ENCODE data around the gene SH2B2. TPM values are rescaled to one million over a fixed set of nuclear protein-coding genes. Genes with fewer than 3 reads are reported as not detected.
"Not testable (repeated sequence)": the region's sequence is repeated elsewhere in the genome, so short reads cannot be mapped to it uniquely, and the experiment has no call there.

Gene SH2B2
- total and polyA plus RNA-seq, 2 donors (not counting 1 experiment from before 2014, with no cell fraction given) = 0.18 to 2.0 TPM

- no peak overlapping the region for H3K4me3 ChIP-seq (replicated peaks in 1 of 4; ENCODE audit: control extremely low read depth in 1 of 4, insufficient read depth in 1 of 4, low read depth in 3 of 4, low read length in 4 of 4)
- H3K4me2 ChIP-seq (ENCODE audit: extremely low read depth, insufficient read depth, low read length) = no peak overlapping the region
- H3K27me3 ChIP-seq (ENCODE audit: control insufficient read depth, insufficient read depth, low read length) = no peaks in the 10 kb centered on the region
- H3K27ac ChIP-seq (ENCODE audit: insufficient read depth, low read length) = no peak overlapping the region
- no peaks in the 10 kb centered on the region for H4K20me1 ChIP-seq (ENCODE audit: control insufficient read depth, extremely low read depth, insufficient read depth, low read length)
- TF ChIP-seq EZH2 (IDR thresholded peaks at IDR 0.05; ENCODE audit: low read length, missing control alignments) = no peak
- no peak overlapping the region for H3K9ac ChIP-seq (ENCODE audit: insufficient read depth, low read length)
- H3K79me2 ChIP-seq (ENCODE audit: control insufficient read depth, insufficient read depth, low read length) = no peaks in the 10 kb centered on the region
- no peak for DNase-seq (ENCODE audit: low read depth in 2 of 2)
- H2AFZ ChIP-seq (ENCODE audit: low read length) = no peak overlapping the region
- H3K36me3 ChIP-seq (ENCODE audit: control insufficient read depth, insufficient read depth, low read length) = no peaks in the 10 kb centered on the region
- H3K9me3 ChIP-seq (ENCODE audit: control insufficient read depth, insufficient read depth, low read depth, low read length) = no peaks in the 10 kb centered on the region
- H3K4me1 ChIP-seq (ENCODE audit: control insufficient read depth, extremely low read depth, insufficient read depth, low read length) = no peaks in the 10 kb centered on the region
These were observed 34.9 kb downstream of the SH2B2 start for GRCh38 chr7:102321351-102322201.

GRCh38 chr7:102322202-102322715 lies 35.6 kb downstream of the SH2B2 start:
- no peaks in the 10 kb centered on the region for H3K36me3 ChIP-seq (ENCODE audit: control insufficient read depth, insufficient read depth, low read length)

GRCh38 chr7:102323914-102324195 lies 37.2 kb downstream of the SH2B2 start:
- Histone ChIP-seq H3K9me3 (ENCODE audit: control insufficient read depth, insufficient read depth, low read depth, low read length) (no peaks in the 10 kb centered on the region), H3K27ac (ENCODE audit: insufficient read depth, low read length) (no peak overlapping the region), H3K9ac (ENCODE audit: insufficient read depth, low read length) (no peak overlapping the region), H3K4me1 (ENCODE audit: control insufficient read depth, extremely low read depth, insufficient read depth, low read length) (no peaks in the 10 kb centered on the region), H3K4me2 (ENCODE audit: extremely low read depth, insufficient read depth, low read length) (no peak overlapping the region), H3K27me3 (ENCODE audit: control insufficient read depth, insufficient read depth, low read length) (no peaks in the 10 kb centered on the region), H4K20me1 (ENCODE audit: control insufficient read depth, extremely low read depth, insufficient read depth, low read length) (no peaks in the 10 kb centered on the region), H3K4me3 (replicated peaks in 1 of 4; ENCODE audit: control extremely low read depth in 1 of 4, insufficient read depth in 1 of 4, low read depth in 3 of 4, low read length in 4 of 4) (no peak overlapping the region), H2AFZ (ENCODE audit: low read length) (no peak overlapping the region), H3K36me3 (ENCODE audit: control insufficient read depth, insufficient read depth, low read length) (no peaks in the 10 kb centered on the region), H3K79me2 (ENCODE audit: control insufficient read depth, insufficient read depth, low read length) (no peaks in the 10 kb centered on the region)
- TF ChIP-seq CTCF (conservative IDR thresholded peaks at IDR 0.05 in 1 of 2, IDR thresholded peaks at IDR 0.05 in 1 of 2; ENCODE audit: low read depth in 1 of 2, low read length in 2 of 2) (no peak), EZH2 (IDR thresholded peaks at IDR 0.05; ENCODE audit: low read length, missing control alignments) (no peak)
- DNase-seq (ENCODE audit: low read depth in 2 of 2) = no peak

More at GRCh38 chr7:102322202-102322715, 35.6 kb downstream of the SH2B2 start:
- no peak overlapping the region for H2AFZ ChIP-seq (ENCODE audit: low read length)
- DNase-seq (ENCODE audit: low read depth in 2 of 2) = no peak
- no peak overlapping the region for H3K4me2 ChIP-seq (ENCODE audit: extremely low read depth, insufficient read depth, low read length)
- H3K4me1 ChIP-seq (ENCODE audit: control insufficient read depth, extremely low read depth, insufficient read depth, low read length) = no peaks in the 10 kb centered on the region
- H4K20me1 ChIP-seq (ENCODE audit: control insufficient read depth, extremely low read depth, insufficient read depth, low read length) = no peaks in the 10 kb centered on the region
- no peak overlapping the region for H3K9ac ChIP-seq (ENCODE audit: insufficient read depth, low read length)
- no peaks in the 10 kb centered on the region for H3K27me3 ChIP-seq (ENCODE audit: control insufficient read depth, insufficient read depth, low read length)
- no peaks in the 10 kb centered on the region for H3K9me3 ChIP-seq (ENCODE audit: control insufficient read depth, insufficient read depth, low read depth, low read length)
- H3K4me3 ChIP-seq (replicated peaks in 1 of 4; ENCODE audit: control extremely low read depth in 1 of 4, insufficient read depth in 1 of 4, low read depth in 3 of 4, low read length in 4 of 4) = no peak overlapping the region
- no peaks in the 10 kb centered on the region for H3K79me2 ChIP-seq (ENCODE audit: control insufficient read depth, insufficient read depth, low read length)
- TF ChIP-seq EZH2 (IDR thresholded peaks at IDR 0.05; ENCODE audit: low read length, missing control alignments) (no peak), CTCF (conservative IDR thresholded peaks at IDR 0.05 in 1 of 2, IDR thresholded peaks at IDR 0.05 in 1 of 2; ENCODE audit: low read depth in 1 of 2, low read length in 2 of 2) (no peak)
- no peak overlapping the region for H3K27ac ChIP-seq (ENCODE audit: insufficient read depth, low read length)

GRCh38 chr7:102325106-102325505 lies 38.4 kb downstream of the SH2B2 start:
- DNase-seq (ENCODE audit: low read depth in 2 of 2); H3K9me3 ChIP-seq (ENCODE audit: control insufficient read depth, insufficient read depth, low read depth, low read length); H3K4me1 ChIP-seq (ENCODE audit: control insufficient read depth, extremely low read depth, insufficient read depth, low read length); H3K4me2 ChIP-seq (ENCODE audit: extremely low read depth, insufficient read depth, low read length); H3K79me2 ChIP-seq (ENCODE audit: control insufficient read depth, insufficient read depth, low read length); H4K20me1 ChIP-seq (ENCODE audit: control insufficient read depth, extremely low read depth, insufficient read depth, low read length); H3K36me3 ChIP-seq (ENCODE audit: control insufficient read depth, insufficient read depth, low read length); H3K27me3 ChIP-seq (ENCODE audit: control insufficient read depth, insufficient read depth, low read length); H3K9ac ChIP-seq (ENCODE audit: insufficient read depth, low read length); H3K4me3 ChIP-seq (replicated peaks in 1 of 4; ENCODE audit: control extremely low read depth in 1 of 4, insufficient read depth in 1 of 4, low read depth in 3 of 4, low read length in 4 of 4); H3K27ac ChIP-seq (ENCODE audit: insufficient read depth, low read length); H2AFZ ChIP-seq (ENCODE audit: low read length): not testable (repeated sequence)

Data from fibroblast of lung (primary cell).